Stimulated activated CD8-positive, alpha-beta memory T cell treated with anti-CD3 and anti-CD28 coated beads, Interleukin-12 subunit alpha, Interleukin-12 subunit beta, amount 100 ng/mL, for 24 hours (primary cell): Measurements from ENCODE around the gene TPM4.

ENCODE experiments used
- DNase-seq: peaks from one replicate; pipeline ENCODE4 v3.0.0-alpha.2; 2020; ENCODE audit errors: extremely low read depth

The TPM4 gene

DNA sequence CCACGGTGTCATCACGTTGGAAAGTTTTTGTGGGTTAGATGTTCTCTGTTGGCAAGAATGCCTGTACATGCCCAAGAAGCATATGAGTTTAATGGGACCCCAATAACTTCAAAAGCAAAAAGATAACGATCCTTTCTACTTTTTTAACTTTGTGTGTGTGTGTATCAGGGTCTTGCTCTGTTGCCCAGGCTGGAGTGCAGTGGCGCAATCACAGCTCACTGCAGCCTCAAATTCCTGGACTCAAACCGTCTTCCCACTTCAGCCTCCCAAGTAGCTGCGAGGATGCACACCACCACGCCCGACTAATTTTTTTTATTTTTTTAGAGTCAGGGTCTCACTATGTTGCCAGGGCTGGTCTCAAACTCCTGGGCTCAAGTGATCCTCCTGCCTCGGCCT is 34.3 kb upstream of the TPM4 start:
- DNase-seq = no peak

DNA sequence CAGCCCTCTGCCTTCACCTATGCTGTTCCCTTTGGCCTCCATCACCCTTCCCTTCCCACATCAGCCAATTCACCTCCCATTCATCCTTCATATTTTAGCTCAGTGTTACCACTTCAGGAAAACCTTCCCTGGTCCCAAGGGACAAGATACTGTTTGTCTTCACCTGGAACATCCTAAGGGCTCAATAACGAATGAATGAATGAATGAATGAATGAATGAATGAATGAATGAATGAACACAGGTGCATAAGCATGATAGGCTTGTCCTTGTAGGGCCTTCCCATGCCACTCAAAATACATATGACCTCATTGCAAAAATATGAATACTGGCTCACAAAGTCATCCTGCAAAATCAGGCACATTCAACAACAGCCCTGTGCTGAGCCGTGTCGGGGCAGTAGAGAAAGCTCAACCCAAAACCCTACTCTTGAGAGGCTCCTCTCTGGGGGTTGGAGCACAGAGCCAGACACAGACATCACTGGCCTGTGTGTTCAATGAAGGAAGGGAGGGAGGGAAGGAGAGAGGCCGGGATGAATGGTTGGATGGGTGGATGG is 33.7 kb upstream of the TPM4 start:
- no peak for DNase-seq

DNA sequence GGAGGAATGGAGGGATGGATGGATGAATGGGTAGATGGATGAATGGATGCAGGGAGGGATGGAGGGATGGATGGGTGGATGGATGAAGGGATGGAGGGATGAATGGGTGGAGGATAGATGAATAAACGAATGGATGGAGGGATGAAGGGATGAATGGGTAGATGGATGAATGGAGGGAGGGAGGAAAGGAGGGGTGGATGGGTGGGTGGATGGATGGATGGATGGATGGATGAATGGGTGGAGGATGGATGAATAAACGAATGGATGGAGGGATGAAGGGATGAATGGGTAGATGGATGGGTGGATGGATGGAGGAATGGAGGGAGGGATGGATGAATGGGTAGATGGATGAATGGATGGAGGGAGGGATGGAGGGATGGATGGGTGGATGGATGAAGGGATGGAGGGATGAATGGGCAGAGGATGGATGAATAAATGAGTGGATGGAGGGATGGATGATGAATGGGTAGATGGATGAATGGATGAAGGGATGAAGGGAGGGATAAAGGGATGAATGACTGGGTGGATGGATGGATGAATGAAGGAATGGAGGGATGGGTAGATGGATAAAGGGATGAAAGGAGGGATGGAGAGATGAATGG is 33.0 kb upstream of the TPM4 start:
- DNase-seq = no peak

DNA sequence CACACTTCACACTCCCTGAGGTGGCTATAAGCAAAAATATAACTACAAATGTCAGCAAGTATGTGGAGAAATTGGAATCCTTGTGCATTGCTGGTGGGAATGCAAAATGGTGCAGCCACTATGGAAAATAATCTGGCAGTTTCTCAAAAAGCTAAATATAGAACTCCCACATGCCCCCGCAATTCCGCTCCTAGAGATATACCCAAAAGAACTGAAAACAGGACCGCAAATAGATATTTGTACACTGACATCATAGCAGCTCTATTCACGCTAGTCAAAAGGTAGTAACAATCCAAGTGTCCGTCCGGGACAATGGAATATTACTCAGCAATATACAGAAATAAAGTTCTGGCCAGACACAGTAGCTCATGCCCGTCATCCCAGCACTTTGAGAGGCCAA is 31.5 kb upstream of the TPM4 start:
- no peak for DNase-seq

DNA sequence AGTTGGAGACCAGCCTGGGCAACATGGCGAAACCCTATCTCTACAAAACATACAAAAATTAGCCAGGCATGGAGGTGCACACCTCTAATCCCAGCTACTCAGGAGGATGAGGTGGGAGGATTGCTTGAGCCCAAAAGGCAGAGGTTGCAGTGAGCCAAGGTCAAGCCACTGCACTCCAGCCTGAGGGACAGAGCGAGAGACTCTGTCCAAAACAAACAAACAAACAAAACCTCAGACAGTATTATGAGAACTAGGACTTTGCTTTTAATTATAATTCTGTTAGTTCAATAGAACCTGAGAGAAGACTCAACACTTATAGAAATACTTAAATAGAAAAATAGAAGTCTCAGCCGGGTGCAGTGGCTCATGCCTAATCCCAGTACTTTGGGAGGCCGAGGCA is 31.1 kb upstream of the TPM4 start:
- DNase-seq = no peak

DNA sequence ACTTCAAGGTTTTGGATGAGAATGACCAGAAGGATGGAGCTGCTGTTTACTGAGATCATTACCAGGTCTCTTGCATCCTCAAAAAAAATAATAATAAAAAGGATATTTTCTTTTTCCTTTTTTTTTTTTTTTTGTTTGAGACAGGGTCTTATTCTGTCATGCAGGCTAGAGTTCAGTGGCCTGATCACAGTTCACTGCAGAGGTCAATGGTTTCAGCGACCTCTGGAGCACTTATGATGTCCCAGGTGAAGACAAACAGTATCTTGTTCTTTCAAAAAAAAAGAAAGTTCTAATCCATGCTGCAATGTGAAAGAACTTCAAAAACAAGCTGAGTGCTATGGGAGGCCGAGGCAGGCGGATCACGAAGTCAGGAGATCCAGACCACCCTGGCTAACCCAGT is 30.4 kb upstream of the TPM4 start:
- DNase-seq = no peak

DNA sequence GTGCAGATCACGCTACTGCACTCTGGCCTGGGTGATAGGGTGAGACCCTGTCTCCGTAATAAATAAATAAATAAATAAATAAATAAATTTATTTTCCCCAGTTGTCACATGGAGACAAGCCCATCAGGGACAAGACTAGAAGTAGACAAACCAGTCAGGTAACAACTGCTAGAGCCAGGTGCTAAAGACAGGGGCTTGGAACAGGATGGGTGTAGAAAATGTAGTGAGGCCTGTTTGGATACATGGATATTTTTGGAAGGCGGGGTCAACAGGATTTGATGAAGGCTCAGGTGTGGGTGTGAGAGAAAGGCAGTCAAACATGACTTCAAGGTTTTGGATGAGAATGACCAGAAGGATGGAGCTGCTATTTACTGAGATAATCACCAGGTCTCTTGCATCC is 27.7 kb upstream of the TPM4 start:
- no peak for DNase-seq

DNA sequence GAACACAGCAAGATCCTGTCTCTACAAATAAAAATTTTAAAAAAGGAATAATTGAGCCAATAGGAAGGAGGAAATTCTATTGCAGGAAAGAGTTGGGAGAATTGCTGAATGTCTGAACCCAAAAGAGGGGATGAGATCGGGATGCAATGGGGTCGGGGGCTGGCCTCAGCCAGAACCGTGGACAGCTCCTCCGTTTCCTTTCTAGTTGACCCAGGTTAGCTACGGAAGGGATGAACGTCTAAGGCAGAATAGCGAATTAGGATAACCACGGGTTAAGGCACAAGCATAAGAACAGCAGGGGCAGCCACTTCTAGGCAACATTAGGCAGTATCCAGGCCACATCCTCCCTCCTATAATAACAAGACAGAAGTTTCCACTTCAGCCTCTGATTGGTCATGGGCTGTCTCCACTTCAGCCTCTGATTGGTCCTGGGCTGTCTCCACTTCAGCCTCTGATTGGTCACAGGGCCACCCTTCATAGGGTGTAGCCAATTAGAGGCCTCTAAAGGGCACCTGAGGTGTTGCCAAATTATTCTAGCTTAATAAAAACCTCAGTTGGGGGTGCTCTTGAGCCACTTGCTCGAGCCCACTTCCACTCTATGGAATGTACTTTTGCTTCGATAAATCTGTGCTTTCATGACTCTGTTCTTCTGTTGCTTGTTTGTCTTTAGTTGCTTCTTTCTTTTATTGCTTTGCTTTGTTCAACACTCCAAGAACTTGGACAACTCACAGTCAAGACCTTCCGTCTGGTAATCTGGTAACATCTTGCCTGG is 24.9 kb upstream of the TPM4 start:
- DNase-seq = no peak

DNA sequence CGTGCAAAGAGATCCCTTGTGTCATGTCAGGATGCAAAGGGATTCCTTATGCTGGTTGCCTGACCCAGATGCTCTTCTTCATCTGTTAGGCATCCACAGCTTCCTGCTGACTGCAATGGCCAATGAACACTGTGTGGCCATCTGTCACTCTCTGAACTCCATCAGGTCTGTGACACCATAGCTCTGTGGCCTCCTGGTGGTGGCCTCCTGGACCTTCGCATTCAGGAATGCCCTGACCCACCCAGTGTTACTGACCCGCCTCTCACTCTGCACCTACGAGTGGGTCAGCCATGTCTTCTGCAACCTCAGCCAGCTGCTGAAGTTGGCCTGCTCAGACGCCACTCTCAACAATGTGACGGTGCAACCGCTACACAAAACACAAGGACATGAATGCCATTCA is 23.9 kb upstream of the TPM4 start:
- no peak for DNase-seq

DNA sequence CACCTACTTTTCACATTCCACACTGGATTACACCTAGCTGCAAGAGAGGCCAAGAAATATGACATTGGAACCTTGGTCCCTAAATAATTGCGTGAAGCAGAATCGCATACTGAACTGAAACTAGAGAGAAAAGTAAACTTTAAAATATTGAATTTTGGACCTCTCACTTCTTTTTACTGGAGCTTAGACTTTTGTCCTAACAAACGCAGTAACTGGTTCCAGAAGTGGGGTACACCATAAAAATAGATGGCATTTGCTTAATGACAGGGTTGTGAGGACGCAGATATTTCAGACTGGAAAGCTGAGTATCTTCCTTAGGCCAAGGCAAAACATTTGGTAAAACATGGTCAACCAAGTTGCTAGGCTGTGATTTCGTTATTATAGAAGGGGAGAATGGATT is 19.2 kb upstream of the TPM4 start:
- DNase-seq = no peak

DNA sequence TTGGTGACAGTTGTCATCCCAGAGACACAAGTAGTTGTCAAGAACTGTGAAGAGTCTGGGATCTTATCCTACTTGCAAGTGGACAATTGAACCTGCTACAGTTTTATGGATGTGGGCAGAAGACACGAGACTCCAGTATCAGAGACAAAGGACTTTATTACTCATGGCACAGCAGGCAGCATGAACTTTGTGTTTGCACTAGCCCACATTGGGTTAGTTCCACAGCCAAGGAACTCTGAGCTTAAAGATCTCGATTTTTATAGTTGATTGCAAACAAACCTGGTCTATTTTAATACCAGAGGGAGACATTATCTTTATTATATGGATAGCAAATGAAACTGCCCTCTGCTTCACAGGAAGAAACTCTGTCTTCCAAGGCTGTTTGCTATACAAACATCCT is 16.0 kb upstream of the TPM4 start:
- no peak for DNase-seq

DNA sequence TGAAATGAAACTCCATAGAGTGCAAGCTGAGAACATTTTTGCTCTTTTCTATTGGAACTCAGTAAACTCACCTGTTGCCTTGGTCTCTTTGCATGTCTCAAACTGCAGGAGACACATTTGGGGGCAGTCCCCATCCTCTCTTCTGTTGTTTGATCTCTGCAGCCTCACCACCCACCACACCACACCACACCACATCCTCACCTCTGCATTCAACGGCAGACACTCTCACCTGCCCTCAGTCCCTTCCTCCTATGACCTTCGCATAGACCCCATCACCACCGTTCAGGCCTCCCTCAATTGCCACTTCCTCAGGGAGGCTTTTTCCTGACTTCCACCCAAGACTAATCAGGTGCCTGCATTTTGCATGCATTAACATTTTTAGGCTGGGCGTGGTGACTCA is 14.4 kb upstream of the TPM4 start:
- no peak for DNase-seq

DNA sequence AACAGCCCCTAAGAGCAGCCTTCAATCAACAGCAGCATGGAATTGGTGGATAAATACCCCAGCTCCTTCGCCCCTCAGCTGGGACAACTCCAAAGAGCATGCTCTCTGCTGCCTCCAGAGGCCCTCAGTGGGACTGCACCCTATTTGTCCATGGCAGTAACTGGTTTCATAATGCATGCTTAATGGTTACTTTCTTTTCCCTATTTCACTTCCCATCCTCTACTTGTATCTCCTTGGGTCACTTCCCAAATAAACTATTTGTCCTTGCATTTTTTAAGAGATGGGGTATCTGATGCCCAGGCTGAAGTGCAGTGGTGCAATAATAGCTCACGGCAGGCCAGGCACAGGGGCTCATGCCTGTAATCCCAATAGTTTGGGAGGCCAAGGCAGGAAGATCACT is 13.5 kb upstream of the TPM4 start:
- DNase-seq = no peak

DNA sequence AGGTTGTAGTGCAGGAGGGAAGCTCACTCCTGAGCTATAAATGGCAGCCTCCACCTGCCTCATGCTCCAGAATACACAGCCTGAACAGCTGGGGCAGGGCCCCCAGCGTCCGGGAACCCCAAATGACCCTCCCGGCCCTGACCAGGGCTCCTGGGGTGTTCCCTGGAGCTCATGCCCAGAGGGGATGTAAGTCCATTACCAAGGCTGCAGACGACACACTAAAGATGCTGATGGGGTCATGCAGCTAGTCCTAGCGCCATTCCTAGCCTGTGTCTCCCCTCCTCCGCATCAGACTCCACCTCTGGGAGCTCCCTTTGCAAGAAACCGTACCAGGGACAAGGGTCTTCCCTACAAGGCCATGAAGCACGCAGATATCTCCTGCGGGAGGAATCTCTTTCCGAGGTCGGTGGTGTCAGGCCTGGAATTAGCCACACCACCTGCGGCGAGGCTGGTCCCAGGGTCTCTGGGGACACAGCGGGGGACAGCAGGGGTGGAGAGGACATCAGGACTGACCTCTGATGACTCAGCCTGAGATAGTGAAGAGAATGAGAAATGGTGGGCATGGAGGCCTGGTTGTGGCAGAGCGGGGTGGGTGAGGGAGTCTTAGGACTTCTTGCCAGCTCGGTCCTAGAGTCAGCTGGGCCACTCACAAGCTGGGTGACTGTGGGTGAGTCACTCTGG is 11.9 kb upstream of the TPM4 start:
- DNase-seq = no peak

DNA sequence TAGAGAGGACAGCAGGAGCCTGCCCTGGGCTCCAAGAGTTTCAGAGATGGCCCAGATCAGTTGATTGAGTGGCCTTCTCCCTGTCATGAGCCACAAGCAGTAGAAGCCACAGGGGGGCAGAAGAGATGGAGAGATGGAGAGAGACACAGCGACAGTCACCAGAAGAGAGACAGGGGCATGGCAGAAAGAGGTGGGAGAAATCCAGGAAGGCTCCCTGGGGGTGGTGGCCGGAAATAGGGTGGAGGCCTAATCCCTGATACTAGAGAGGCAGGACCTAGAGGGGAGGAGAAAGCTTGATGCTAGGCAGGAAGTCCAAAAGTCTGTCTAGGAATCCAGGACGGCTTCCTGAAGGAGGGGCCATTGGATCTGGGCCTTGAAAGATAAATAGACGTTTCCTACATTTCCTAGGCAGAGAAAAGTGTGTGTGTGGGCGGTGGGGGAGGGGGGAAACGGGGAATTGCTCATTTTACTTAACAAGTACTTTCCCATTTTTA is 9.6 kb upstream of the TPM4 start:
- no peak for DNase-seq

DNA sequence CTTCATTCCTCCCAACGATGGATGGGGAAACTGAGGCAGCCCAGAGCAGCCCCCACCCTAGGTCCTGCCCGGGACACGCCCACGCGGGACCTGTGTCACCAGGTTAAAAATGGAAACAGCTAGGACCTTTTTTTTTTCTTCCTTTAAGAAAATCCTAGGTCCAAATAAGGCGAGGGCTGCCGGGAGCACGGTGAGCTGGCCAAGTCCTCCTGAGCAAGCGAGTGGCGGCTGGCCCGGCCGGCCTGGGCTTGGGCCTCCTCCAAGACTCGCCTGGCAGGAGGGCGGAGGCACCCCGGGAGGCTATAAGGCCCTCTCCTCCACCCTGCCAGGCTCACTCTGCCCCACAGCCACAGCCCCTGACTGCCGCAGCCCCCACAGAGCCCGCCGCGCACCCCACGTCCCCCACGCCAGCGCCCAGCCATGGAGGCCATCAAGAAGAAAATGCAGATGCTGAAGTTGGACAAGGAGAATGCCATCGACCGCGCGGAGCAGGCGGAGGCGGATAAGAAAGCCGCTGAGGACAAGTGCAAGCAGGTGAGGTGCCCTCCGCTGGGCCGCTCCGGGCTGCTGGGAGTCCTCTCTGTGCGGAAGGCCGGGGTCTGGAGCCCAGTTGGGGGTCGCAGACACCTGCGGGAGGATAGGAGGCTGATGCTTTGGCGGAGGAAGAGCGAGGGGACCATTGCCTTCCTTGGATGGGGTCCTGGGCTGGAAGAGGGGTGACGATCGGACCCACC is 8.9 kb upstream of the TPM4 start:
- DNase-seq = no peak

DNA sequence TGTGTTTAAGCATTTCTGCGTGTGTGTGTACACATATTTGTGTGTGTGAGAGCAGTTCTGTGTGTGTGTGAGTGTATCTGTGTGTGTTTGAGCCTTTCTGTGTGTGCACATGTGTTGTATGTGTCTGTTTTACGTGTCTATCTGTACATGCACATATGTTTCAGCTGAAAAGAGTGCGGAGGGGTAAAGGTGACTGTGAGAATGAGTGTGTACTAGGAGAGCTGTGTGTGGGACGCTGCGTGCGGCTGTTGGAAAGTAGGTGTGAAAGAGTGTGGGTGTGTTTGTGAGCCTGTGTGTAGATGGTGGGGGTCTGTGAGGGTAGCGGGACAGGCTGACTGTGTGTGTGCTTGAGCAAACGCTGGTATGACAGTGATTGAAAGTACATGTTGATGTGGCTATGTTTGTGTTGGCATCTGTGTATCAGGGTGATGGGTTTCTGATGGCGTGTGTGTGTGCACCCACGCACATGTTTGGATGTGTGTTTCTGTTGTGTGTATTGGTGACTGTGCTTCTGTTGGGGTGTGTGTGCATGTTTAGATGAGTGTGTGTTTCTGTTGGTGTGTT is 7.5 kb upstream of the TPM4 start:
- no peak for DNase-seq

DNA sequence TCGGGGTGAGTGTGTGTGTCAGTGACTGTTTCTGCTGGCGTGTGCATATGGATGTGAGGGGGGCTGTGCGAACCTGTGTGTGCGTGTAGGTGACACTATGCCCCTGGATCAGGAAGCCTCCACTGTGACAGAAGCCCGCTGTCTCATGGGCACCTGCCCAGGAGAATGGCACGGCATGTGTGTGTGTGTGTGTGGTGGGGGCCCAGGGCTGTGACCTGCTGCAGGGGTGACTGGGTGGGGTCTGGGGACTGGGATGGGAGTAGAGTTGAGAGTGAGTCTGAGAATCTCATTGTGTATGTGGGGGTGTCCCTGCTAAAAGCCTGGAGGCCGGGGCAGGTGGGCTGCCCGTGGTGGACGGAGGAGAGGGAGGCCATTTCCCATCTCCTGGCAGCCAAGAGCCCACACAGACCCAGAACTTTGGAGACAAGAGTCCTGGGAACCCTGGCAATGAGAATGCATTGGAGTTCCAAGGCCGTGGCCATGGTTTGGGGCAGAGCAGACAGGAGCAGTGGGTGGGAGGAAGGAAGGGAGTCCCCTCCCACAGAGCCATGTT is 6.4 kb upstream of the TPM4 start:
- no peak for DNase-seq

DNA sequence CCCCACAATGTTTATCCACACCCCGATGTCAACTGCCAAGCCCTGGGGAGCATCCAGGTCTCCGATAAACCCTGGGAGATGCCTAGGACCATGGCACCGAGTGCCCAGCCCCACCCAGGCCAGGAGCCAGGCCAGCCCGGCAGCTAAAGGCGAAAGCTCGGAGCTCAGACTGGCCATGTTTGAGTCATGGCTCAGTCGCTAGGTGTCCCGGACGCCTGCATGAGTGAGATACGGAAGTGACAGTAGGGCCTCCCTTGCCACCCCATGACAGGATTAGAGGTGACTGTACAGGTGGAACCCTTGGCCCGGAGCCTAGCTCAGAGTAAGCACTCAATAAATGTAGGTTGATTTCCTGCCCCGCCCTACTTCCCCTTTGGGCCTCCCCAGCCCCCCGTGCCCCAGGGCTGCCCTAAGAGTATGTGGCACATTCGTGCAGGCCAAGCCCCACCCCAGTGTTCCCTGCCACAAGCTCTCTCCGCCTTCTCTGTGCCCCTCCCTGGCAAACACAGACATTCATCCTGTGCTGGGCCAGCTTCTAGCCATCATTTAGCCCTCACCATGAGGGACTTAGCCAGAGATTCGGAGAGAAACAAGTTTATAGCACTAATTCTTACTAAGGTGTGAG is 5.8 kb upstream of the TPM4 start:
- no peak for DNase-seq

DNA sequence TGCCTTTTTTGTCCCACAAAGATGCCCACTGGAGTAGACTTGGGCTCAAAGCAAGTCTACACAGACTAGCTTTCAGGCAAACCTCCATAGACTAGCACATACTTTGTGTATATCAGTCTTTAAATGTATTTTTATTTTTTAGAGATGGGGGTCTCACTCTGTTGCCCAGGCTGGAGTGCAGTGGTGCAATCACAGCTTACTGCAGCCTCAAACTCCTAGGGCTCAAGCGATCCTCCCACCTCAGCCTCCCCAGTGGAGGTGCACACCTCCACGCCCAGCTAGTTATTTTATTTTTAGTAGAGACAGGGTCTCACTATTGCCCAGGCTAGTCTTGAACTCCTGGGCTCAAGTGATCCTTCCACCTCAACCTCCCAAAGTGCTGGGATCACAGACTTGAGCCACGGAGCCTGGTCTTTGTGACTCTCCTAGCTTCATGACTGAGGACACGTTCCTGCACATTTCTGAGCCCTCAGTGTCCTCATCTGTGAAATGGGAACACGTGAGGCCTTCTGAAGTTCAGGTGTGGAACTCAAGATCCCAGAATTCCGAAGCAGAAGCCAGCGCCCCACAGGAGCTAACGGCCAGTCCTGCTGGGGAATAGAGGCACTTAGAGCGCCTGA is 5.1 kb upstream of the TPM4 start:
- DNase-seq = no peak

DNA sequence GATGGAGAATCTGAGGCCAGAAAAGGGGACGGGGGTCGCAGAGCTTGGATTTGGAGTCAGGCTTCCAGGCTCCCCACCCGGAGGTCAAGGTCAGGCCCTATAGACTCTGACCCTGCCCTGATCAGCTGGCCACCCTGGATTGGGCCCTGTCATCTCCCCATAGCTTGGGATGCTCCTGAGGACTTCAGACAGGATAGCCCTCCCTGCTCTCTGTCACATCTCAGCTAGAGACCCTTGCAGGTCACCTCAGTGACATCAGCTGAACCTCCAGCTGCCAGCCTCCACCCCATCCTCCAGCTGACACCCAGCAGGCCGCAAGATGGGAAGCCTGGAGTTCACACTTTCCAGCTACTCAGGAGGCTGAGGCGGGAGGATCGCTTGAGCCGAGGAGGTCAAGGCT is 2.8 kb upstream of the TPM4 start:
- no peak for DNase-seq
